Immature natural killer cell (primary cell): ENCODE data around the gene SIGLEC9. TPM values are rescaled to one million over a fixed set of nuclear protein-coding genes. Genes with fewer than 3 reads are reported as not detected.
A peak's percentile ranks its signal among the peaks of the same experiment; 100 is the strongest.

Experiments
- DNase-seq, 3 donors: peaks; one replicate each; pipeline ENCODE4 v3.0.0; 2022; ENCODE audit warnings: mixed read lengths in 1 of 3
- H3K27ac Mint-ChIP-seq, 6 donors: one replicate each; pipeline ENCODE4 v1.8.0; 2020; ENCODE audit warnings: mixed read lengths in 6 of 6, mild to moderate bottlenecking in 5 of 6, inconsistent platforms in 4 of 6, moderate library complexity in 3 of 6
- H3K27me3 Mint-ChIP-seq, 3 donors: one replicate each; pipeline ENCODE4 v1.8.0; 2020 to 2021; ENCODE audit warnings: low read depth in 3 of 3, mild to moderate bottlenecking in 3 of 3, mixed read lengths in 3 of 3, moderate library complexity in 3 of 3, inconsistent platforms in 1 of 3
- H3K36me3 Mint-ChIP-seq, 3 donors: one replicate each; pipeline ENCODE4 v1.8.0; 2020; ENCODE audit warnings: mixed read lengths in 3 of 3, inconsistent platforms in 2 of 3, mild to moderate bottlenecking in 2 of 3
- H3K4me1 Mint-ChIP-seq, 2 donors: one replicate each; pipeline ENCODE4 v1.8.0; 2020; ENCODE audit warnings: inconsistent platforms in 2 of 2, mild to moderate bottlenecking in 2 of 2, mixed read lengths in 2 of 2, moderate library complexity in 1 of 2
- H3K4me3 Mint-ChIP-seq, 5 donors: one replicate each; pipeline ENCODE4 v1.8.0; 2020; ENCODE audit warnings: mild to moderate bottlenecking in 5 of 5, mixed read lengths in 5 of 5, inconsistent platforms in 3 of 5, moderate library complexity in 3 of 5
- H3K9me3 Mint-ChIP-seq, 6 donors: one replicate each; pipeline ENCODE4 v1.8.0; 2020; ENCODE audit warnings: mild to moderate bottlenecking in 6 of 6, mixed read lengths in 6 of 6, inconsistent platforms in 4 of 6, moderate library complexity in 3 of 6
- polyA plus RNA-seq, 3 donors: library from polyadenylated mRNA; unstranded; fragments of 300-500 nt; fragmentation: Illumina TruSeq; gene quantifications; one replicate each; pipeline ENCODE4 v1.2.3, GENCODE V29; 2021

Gene SIGLEC9
- polyA plus RNA-seq = 10 to 100 TPM in 2 of 3 donors, 1 to 10 TPM in 1; 6.2 to 16.8 (median 11.3) TPM

DNA sequence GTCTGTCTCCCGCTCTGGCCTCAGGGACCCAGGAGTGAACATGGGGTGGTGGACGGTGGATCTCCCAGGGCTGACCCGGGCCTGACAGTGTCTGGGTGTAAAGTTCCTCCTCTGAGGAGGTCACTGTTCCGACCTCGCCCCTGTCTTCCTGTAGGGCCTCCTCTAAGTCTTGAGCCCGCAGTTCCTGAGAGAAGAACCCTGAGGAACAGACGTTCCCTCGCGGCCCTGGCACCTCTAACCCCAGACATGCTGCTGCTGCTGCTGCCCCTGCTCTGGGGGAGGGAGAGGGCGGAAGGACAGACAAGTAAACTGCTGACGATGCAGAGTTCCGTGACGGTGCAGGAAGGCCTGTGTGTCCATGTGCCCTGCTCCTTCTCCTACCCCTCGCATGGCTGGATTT, at the start of gene SIGLEC9:
TSS of gene SIGLEC9 (plus strand) at position 178 of the 400 bp plus-strand sequence. CDS start at position 247, 69 bp downstream.
- Mint-ChIP-seq H3K27ac (peak within 1 kb of the TSS; percentile 89 to 98 (median 97)), H3K4me1 (peaks cover 90% of the 10 kb centered on the region in 2 donors), H3K9me3 (no peaks in the 10 kb centered on the region), H3K36me3 (peaks cover 3 to 5% (median 4%) of the 10 kb centered on the region in 3 donors), H3K27me3 (peaks cover 5 to 10% (median 7%) of the 10 kb centered on the region in 3 donors), H3K4me3 (peak within 1 kb of the TSS; percentile 76 to 89 (median 84))
- DNase-seq = peak in 2 of 3 donors; percentile 46 to 50

DNA sequence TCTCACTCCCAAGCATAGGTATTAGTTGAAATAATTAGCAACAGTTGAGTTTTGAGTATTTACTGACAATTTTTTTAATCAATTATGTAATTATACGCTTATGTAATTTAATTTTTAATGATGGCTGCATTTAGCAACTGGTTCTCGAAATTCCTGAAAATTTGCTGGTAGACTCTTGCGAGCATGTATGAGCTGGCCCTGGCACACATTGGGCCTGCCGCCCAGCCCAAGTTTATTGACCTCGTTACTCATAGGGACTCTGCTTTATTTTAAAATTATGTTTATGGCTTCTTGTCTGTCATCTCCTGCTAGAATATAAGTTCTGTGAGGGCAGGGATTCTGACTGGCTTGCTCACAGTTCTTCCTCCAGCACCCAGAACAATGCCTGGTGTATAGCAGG, 48.7 kb upstream of the SIGLEC9 start:
- DNase-seq = no peak
- Mint-ChIP-seq H3K4me3 (no peak overlapping the region), H3K36me3 (peaks cover 3 to 4% (median 4%) of the 10 kb centered on the region in 3 donors), H3K27ac (no peak overlapping the region), H3K9me3 (peaks cover 3 to 15% (median 8%) of the 10 kb centered on the region in 6 donors), H3K27me3 (peaks cover 2 to 7% (median 3%) of the 10 kb centered on the region in 3 donors), H3K4me1 (no peaks in the 10 kb centered on the region)

DNA sequence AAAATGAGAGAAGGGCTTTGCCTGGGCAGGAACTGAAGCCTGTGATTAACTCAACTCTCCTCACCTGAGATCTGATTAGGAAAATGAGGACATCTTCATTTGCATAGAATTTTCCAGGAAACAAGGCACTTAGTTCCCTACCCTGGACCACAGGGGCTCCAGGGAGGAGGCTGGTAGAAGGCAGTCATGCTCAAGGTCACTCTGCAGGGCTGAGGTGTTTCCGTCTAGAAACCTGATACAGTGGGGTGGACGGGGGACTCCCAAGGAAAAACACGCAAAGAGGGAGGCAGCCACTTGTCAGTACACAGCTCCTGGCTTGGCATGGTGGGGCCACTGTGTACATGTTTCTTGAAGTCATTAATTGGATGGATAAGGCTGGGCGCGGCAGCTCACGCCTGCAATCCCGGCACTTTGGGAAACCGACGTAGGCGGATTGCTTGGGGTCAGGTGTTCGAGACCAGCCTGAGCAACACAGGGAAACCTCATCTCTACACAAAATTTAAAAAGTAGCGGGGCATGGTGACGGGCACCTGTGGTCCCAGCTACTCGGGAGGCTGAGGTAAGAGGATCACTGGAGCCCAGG, 48.0 kb upstream of the SIGLEC9 start:
- no peak for DNase-seq
- no peak overlapping the region for H3K4me3 Mint-ChIP-seq
- H3K36me3 Mint-ChIP-seq = peaks cover 3 to 4% (median 4%) of the 10 kb centered on the region in 3 donors
- peaks cover 2 to 7% (median 2%) of the 10 kb centered on the region in 3 donors for H3K27me3 Mint-ChIP-seq
- no peak overlapping the region for H3K27ac Mint-ChIP-seq
- H3K4me1 Mint-ChIP-seq = no peaks in the 10 kb centered on the region
- peaks cover 3 to 15% (median 8%) of the 10 kb centered on the region in 6 donors for H3K9me3 Mint-ChIP-seq

DNA sequence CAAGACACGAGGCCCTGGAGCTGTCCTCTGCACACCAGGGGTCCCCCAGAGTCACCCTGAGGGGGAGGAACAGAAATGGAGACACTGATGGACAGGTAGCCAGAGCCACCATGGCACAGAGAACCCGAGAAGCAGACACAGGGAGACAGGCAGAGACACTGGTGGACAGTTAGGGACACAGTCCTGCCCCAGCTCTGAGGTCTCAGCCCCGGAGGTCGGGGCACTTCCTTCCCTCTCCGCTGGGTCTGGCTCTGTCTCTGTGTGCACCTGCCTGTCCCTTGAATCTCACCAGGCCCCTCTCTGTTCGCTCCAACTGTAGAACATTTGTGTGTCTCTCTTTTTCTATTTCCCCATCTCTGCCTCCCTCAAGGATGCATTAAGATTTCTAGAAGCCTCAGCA, 46.6 kb upstream of the SIGLEC9 start:
- no peak overlapping the region for H3K4me3 Mint-ChIP-seq
- H3K27me3 Mint-ChIP-seq = peaks cover 2 to 7% (median 4%) of the 10 kb centered on the region in 3 donors
- H3K9me3 Mint-ChIP-seq = peaks cover 3 to 13% (median 7%) of the 10 kb centered on the region in 6 donors
- H3K36me3 Mint-ChIP-seq = peaks cover 3 to 4% (median 4%) of the 10 kb centered on the region in 3 donors
- H3K4me1 Mint-ChIP-seq = no peaks in the 10 kb centered on the region
- no peak for DNase-seq
- H3K27ac Mint-ChIP-seq = peak overlapping the region in 2 of 6 donors; percentile 13 to 42

DNA sequence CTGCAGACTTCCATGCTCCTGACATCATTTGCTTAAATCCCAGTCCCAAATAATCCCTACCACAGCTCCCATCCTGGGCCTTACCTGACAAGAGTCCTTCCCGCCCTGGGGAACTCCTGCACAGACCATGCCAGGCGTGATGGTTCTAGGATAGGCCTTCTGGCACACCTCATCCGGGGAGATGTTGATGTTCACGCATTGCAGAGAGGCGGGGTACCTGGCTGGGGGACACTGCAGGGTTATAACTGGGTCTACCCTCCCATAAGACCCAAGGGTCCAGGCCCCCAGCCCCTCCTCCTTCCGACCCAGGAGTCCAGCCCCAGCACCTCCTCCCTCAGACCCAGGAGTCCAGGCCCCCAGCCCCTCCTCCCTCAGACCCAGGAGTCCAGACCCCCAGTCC, 46.0 kb upstream of the SIGLEC9 start:
- Mint-ChIP-seq H3K4me1 (no peaks in the 10 kb centered on the region), H3K9me3 (peaks cover 0 to 6% (median 2%) of the 10 kb centered on the region in 6 donors), H3K36me3 (peaks cover 4 to 8% (median 6%) of the 10 kb centered on the region in 3 donors), H3K4me3 (no peak overlapping the region), H3K27me3 (peaks cover 4 to 5% (median 4%) of the 10 kb centered on the region in 3 donors), H3K27ac (peak overlapping the region in 1 of 6 donors; percentile 42)
- DNase-seq = no peak

DNA sequence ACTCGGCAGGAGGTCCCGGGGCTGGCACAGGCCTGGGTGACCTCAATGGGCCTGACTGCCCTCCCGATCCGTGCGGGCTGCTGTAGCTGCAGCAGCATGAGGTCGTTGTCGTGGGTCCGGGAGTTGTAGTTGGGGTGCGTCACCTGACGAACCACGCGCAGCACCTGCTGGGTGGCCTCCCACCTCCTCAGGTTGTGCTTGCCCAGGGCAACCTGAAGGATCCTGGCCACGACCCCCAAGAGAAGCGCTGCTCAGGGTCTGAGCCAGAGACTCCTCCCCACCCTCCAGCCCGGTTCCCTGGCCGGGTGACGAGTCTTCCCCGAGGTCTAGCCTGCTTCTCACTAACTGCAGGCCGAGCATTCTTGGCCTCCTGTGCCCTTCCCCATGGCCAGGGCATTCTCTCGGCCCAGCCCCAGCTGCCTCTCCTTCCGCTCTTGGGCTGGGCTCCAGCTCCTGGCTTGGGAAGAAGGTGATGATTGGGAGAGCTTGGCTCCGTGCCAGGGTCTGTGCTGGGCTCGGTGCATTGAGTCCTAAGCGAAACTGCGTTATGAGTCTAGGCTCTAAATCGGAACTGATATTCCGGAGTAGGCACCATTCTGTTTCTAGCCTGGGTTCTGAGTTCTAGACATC, 45.1 kb upstream of the SIGLEC9 start:
- Mint-ChIP-seq H3K36me3 (peaks cover 0 to 8% (median 4%) of the 10 kb centered on the region in 3 donors), H3K27me3 (peaks cover 2 to 6% (median 4%) of the 10 kb centered on the region in 3 donors), H3K4me1 (no peaks in the 10 kb centered on the region), H3K4me3 (no peak overlapping the region), H3K27ac (no peak overlapping the region), H3K9me3 (no peaks in the 10 kb centered on the region)
- DNase-seq = no peak

DNA sequence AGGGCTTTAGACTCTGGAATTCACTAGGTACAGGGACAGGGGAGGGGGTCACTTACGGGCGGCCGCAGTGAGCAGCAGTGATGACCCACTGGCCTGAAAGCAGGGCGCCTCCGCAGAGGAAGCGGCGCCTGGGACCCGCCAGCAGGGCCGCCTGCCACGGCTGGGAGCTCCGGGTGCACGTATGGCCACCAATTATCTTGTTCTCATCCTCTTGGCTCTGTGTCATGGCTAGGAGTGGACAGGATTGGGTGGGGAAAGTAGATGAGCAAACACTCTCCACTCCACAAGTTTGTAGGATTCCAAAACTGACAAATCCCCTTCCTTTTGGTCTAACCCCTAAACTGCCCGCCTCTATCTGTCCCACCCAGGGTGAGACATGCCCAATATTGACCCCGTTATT, 43.2 kb upstream of the SIGLEC9 start:
- Mint-ChIP-seq H3K4me3 (no peak overlapping the region), H3K4me1 (no peaks in the 10 kb centered on the region), H3K27ac (no peak overlapping the region), H3K36me3 (peaks cover 0 to 8% (median 4%) of the 10 kb centered on the region in 3 donors), H3K27me3 (peaks cover 4 to 8% (median 5%) of the 10 kb centered on the region in 3 donors), H3K9me3 (no peaks in the 10 kb centered on the region)
- DNase-seq = no peak

DNA sequence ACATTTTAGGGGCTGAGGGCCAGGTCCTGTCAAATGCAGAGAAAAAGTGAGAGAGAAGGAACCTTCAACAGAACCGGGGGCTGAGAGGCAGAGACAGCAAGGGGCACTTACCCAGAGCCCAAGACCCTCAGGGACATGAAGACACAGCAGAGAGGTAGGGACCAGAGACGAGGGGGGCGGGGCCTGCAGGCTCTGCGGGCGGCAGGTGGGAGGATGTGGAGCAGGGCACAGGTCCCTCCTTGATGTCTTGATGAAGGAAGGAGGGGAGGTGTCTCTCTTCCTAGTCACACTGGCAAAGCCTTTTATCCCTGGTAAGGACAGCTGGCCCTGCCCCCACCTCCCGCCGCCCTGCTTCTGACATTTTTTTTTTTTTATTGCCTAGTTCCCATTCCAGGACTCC, 42.1 kb upstream of the SIGLEC9 start, which contains the start of gene KLK14:
TSS of gene KLK14 (minus strand) at position 277 of the 400 bp plus-strand sequence. CDS start at position 4, 273 bp downstream.
- H3K4me3 Mint-ChIP-seq = no peak within 1 kb of the TSS
- H3K9me3 Mint-ChIP-seq = no peaks in the 10 kb centered on the region
- peaks cover 4 to 8% (median 4%) of the 10 kb centered on the region in 3 donors for H3K36me3 Mint-ChIP-seq
- no peaks in the 10 kb centered on the region for H3K4me1 Mint-ChIP-seq
- H3K27ac Mint-ChIP-seq = peak within 1 kb of the TSS in 1 of 6 donors; percentile 88
- peaks cover 4 to 8% (median 5%) of the 10 kb centered on the region in 3 donors for H3K27me3 Mint-ChIP-seq
- DNase-seq = no peak

DNA sequence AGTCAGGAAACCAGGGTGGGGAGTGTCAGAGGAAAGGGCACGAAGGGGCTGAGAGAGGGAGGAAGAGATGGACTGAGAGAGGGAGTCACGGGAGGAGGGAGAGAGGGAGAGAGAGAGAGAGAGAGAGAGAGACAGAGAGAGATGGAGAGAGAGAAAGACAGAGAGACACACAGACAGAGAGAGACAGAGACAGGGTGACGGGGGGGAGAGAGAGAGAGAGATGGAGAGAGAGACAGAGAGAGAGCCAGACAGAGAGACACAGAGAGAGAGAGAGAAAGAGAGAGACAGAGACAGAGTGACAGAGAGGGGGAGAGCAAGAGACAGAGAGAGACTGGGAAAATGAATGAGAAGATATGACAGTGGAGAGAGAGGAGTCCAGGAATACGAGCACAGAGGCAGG, 41.5 kb upstream of the SIGLEC9 start:
- Mint-ChIP-seq H3K9me3 (no peaks in the 10 kb centered on the region), H3K4me3 (no peak overlapping the region), H3K27ac (peak overlapping the region in 1 of 6 donors; percentile 88), H3K27me3 (peaks cover 4 to 8% (median 5%) of the 10 kb centered on the region in 3 donors), H3K36me3 (peaks cover 4 to 8% (median 4%) of the 10 kb centered on the region in 3 donors), H3K4me1 (no peaks in the 10 kb centered on the region)
- DNase-seq = no peak

DNA sequence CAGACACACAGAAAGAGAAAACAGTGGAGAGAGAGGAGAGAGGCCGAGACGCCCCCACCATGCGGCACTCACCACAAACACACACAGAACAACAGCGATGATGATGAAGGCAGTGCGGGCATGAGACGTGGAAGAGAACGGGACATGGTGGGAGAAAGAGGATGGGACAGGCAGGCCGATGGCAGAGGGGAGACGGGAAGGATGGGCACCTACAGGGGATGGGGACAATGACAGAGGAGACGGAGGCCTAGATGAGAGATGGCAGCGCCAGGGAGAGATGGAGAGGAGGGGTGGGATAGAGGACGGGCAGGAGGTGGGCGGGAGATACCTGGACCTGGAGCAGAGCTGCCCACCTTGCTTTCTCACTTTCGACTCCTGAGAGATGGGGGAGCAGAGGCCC, 40.9 kb upstream of the SIGLEC9 start:
- H3K36me3 Mint-ChIP-seq = peaks cover 4% of the 10 kb centered on the region in 3 donors

DNA sequence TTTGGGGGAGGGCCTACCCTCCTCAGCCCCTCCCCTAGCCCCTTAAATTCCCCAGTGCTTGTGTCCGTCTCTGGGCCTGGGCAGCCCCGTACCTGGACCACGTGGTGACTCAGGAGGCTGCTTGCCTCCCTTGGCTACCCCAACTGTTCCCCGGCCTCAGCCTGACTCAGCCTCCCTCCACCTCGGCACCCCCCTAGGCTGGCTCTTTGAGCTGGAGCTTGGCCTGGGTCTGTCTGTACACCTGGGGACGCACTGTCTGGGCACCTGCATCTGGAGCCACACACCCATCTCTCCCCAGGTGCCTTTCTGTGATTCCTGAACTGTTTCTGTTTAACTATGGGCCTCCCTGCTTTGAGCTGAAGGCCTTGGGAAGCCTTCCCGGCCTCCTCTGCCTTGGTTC, 40.2 kb upstream of the SIGLEC9 start:
- H3K27ac Mint-ChIP-seq = no peak overlapping the region
- DNase-seq = no peak
- H3K36me3 Mint-ChIP-seq = peaks cover 4% of the 10 kb centered on the region in 3 donors

More for the DNA sequence above, 40.9 kb upstream of the SIGLEC9 start:
- Mint-ChIP-seq H3K9me3 (no peaks in the 10 kb centered on the region), H3K27ac (peak overlapping the region in 1 of 6 donors; percentile 88), H3K27me3 (peaks cover 4 to 8% (median 5%) of the 10 kb centered on the region in 3 donors), H3K4me3 (no peak overlapping the region), H3K4me1 (no peaks in the 10 kb centered on the region)
- DNase-seq = no peak

DNA sequence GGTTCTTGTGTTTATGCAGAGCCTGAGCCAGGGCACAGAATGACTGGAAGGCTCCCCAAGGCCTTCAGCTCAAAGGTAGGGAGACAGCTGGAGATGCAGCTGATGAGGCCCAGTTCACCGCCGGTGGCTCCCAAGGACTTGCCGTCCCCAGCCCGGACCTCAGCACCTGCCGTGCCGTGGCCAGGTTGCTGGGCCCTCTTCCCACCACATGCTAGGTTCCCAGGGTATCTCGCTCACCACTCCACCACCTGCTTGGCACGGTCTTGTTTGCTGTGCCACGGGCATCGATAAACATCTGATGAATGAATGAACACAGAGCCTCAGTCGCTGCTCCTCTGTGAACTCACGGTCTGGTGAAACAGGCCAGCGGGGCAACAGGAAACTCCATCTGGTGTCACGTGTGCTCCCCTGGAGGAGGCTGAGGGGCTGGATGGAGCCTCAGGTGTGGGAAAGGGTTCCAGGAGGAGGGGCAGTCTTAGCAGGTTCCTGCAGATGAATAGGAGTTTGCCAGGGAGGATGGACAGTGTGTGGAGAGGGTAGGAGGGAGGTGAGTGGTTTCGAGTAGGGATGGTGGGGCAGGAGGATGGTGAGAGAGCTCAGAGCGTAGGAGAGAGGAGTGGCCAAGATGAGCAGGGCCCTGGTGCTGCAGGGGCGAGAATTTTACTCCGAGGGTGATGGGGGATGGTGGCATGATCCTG, 38.4 kb upstream of the SIGLEC9 start:
- no peaks in the 10 kb centered on the region for H3K9me3 Mint-ChIP-seq
- no peak for DNase-seq
- H3K27me3 Mint-ChIP-seq = peaks cover 5 to 8% (median 6%) of the 10 kb centered on the region in 3 donors
- H3K27ac Mint-ChIP-seq = no peak overlapping the region
- H3K4me1 Mint-ChIP-seq = no peaks in the 10 kb centered on the region
- no peak overlapping the region for H3K4me3 Mint-ChIP-seq
- H3K36me3 Mint-ChIP-seq = peaks cover 4% of the 10 kb centered on the region in 3 donors

More for the DNA sequence above, 40.2 kb upstream of the SIGLEC9 start:
- Mint-ChIP-seq H3K9me3 (no peaks in the 10 kb centered on the region), H3K4me1 (no peaks in the 10 kb centered on the region), H3K27me3 (peaks cover 4 to 8% (median 5%) of the 10 kb centered on the region in 3 donors), H3K4me3 (no peak overlapping the region)

DNA sequence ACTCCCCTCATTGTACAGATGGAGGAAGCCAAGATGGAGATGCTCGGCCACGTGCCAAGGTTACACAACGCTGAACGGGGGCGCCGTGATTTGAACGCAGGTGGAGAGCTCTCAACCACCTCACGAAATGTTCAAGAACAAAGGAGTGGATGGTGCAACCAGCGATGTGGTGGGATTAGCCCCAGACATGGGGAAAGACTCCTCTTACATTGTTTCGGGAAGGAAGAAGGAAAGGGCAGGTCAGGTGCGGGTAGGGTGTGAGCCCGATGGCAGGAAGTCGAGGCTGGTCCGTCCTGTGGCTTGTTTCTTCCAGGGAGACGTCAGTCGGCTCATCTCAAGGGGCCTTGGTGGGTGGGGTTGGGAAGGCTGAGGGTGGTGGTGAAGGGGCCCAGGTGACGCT, 34.9 kb upstream of the SIGLEC9 start:
- Mint-ChIP-seq H3K4me3 (no peak overlapping the region), H3K36me3 (peaks cover 0 to 4% (median 4%) of the 10 kb centered on the region in 3 donors), H3K27me3 (peaks cover 2 to 6% (median 4%) of the 10 kb centered on the region in 3 donors), H3K4me1 (no peaks in the 10 kb centered on the region), H3K27ac (no peak overlapping the region), H3K9me3 (no peaks in the 10 kb centered on the region)
- DNase-seq = no peak
